ENCODE measurements around the gene FNDC3A.
"Not testable (repeated sequence)": the region's sequence is repeated elsewhere in the genome, so short reads cannot be mapped to it uniquely, and the experiment has no call there.

FNDC3A gene

DNA sequence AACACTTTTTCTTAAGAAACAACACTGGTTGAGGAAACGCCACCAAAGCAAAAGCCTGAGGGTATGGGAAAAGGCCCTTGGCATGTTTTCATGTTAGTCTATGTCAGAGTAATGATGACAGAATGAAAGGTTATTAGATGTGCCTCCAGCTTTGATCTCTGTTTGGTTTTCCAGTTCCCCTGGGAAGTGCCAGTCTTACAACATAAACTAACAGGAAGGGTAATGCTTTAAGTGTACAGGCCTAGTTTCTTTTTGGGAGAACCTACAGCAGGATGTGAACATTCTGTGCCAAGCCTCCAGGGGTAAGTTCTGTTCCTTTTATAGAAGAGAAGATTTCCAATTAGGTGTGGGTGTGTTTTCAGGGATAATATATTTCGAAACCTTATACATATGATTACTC, 121.7 kb downstream of the FNDC3A start:
- DNase-seq (ENCODE audit: low spot score), result no peak

DNA sequence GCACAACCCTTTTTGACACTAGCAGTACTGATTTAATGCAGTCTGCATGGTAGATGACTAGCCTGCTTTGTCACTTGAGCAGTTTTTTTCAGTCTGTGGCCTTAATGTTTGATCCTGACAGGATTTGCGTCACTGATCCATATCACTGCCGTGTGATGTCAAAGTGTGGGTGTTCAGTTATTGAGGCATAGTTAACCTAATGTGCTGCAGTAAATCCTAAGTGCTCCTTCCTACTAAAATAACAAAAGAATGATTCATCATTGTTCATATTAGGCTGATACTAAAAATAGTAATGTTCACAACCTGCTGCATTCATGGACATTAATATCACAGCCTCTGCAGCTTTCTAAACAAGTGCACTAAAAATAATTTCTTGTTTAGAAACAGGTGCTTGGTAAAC, 122.5 kb downstream of the FNDC3A start:
- DNase-seq (ENCODE audit: low spot score), result peak; percentile 32

DNA sequence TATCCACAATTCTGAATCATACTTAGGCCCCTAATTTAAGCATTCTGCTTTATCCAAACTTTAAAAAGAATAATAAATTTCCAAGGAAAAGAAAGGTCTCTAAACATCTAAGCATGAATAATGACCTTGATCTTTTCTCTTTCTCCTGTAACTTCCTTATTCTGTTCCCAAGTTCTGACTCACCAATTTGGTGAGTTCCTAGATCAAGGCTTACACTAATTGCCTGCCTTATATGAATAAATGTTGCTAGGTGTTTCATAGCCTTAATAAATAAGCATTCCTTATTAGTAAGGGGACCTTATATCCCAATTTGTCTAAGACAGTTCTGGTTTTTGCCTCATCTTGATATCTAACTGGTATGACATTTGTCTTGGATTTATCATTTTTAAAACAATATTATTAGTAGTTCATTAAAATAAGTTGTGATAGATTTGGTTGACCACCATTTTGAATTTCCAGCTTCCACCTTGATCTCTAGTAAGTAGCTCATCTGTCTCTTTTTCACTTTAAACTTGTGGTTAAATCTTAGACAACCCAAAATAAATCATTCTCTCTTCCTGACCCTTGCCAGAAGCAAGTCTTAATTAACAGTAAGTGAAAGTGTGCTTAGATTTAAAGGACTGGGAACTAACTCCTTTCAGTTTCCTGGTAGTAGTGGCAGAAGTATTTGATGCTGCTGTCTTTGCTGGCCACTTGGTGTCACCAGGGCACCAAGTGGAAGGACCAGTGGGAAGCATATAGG, 123.2 kb downstream of the FNDC3A start:
- no peak for DNase-seq (ENCODE audit: low spot score)

DNA sequence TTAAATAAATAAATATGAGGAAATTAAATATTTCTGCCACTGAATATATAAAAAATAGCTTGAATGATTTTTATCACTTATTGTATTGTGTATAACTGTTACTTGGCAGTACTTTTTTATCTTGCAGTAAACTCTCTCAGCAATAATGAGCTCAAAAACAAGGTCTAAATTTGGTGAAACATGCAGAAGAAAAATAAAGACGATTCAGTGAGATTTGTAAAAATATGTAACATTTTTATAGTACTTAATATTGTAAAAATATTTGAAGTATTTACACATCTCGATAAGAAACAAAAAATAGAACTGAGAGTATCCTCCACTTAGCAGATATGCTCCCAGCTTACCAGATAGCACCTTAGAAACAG, 123.8 kb downstream of the FNDC3A start:
- no peak for DNase-seq (ENCODE audit: low spot score)

DNA sequence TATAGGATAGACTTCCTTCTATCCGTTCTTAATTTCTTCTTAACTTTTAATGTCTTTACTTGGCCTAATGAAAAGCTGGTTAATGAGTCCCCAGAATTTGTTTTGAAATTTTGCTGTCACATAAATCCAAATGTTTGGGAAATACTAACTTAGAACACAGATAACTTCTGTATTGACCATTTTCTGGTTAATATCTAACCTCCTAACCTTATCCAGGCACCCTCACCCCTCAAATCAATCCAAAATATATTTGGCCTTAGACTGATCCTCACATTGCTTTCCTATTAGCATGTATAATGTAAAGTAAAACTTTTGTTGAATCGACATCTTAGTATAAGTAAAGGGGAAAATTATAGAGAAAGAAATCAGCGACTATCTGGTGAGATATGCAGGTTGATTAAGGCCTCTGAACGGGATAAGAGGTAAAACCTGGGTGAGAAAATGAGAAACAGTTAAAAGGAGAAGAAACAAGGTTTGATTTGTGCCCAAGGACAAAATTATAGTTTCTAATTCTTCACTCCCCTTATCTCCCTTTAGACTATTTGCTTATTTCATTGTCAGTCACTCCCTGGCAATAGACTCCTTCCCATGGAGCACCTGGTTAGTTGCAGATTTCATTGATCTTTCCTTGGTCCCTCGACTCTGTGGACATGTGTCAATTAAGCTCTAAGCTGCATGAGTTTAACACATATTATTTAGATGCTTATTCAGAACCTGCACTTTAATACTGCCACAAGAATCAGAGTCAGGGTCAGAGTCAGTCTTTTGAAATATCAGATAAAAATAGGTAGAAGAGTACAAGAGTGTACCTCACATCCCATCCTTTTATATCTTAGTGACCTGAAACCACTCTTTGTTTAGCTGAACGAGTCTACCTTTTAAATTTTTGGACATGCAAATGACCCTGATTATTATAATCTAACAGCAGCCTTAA, 125.2 kb downstream of the FNDC3A start:
- no peak for DNase-seq (ENCODE audit: low spot score)

DNA sequence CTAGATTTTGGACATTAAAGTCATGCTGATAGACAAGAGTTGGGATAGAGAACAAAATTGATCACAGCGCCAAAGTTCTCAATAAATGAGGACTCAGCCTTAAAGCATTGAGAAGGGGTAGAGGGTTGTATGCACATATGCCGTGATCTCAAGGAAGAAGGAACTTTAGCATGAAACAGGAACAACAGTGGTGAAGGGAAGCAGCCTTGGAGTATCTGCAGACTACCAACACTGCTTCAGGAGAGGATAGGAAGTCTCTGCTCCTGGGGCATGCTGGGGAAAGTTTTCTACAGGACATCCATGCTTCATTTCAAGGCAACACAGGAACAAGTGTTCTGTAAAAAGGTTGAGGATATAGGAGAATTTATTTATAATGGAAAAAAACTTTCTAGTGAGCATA, 132.5 kb downstream of the FNDC3A start:
- no peak for DNase-seq (ENCODE audit: low spot score)

DNA sequence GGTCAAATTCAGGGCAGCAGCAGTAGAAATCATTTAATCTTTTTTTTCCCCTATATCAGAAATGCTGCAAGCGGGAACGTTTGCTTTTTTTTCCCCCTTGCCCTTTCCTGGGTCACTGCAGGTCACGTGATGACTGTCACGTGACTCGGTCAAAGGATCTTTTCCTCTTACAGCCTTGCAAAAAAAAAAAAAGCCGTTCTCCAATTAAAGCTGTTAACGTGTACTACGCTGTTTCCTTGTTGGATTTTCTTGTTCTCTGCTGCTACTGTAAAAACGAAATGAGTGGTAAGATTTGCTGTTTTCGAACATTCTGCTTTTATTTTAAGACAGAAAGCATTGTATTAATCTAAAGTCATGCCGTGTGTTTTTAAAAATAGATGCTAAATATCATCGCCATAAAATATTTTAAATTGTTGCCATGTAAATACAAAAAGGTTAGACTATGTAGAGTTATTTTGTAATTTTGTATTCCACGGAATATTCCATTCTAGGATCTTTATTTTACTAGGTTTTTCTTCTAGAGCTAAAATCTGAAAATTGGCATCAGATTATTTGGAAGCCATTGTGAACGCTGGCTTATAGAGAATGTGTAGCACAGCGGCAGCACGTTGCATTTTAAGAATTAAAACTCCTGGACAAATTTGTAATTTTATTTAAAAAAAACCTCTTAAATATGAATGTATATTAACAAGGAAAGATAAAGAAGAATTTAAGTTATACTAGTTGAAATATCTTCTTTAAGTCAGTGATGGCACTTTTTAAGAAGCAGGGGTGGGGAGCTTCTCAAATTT, 134.6 kb downstream of the FNDC3A start:
- DNase-seq (ENCODE audit: low spot score), result peak; percentile 86

DNA sequence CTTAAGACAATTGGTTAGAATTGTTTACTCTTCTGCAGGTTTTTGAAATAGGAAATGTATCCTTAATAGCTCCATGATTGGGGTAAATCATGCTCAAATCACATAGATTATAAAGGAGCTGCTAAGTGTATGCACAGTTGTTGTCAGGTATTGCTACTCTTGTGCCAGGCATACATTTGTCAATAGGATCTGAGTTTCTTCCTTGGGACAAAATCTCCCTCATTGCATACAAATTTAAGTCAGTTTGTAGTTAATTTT, 135.1 kb downstream of the FNDC3A start:
- no peak for DNase-seq (ENCODE audit: low spot score)

DNA sequence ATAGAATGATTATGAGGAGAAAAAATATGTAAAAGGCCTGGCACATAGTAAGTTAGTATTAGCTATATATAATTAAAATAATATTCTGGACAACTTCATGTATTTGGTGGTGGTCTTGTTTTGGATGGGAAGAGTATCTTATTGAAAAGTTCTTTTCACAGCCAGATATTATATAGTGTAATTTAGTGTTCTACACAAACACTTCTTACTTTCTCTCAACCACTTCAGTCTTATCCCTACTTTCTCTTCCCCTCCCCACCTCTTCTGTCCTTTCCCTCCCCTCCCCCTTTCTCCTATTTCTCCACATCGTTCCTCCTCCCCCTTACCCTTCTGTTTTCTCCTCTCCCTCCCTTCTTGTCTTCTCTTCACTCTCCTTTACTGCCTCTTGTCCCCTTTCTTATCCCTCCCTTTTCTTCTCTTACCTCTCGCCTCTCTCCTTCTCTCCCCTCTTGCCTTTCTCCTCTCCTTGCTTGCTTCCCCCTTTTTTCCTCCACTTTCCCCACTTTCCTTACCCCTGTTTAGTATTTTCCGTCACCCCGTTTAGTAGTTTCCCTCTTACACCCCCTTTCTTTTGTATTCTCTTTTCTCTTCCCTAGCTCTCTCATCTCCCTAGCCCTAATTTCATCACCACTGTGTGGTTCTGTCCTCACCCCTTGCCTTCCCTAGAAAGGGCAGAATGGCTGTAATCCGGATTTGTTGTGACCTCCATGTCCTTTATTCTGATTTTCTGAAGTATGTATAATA, 137.2 kb downstream of the FNDC3A start:
- no peak for DNase-seq (ENCODE audit: low spot score)

DNA sequence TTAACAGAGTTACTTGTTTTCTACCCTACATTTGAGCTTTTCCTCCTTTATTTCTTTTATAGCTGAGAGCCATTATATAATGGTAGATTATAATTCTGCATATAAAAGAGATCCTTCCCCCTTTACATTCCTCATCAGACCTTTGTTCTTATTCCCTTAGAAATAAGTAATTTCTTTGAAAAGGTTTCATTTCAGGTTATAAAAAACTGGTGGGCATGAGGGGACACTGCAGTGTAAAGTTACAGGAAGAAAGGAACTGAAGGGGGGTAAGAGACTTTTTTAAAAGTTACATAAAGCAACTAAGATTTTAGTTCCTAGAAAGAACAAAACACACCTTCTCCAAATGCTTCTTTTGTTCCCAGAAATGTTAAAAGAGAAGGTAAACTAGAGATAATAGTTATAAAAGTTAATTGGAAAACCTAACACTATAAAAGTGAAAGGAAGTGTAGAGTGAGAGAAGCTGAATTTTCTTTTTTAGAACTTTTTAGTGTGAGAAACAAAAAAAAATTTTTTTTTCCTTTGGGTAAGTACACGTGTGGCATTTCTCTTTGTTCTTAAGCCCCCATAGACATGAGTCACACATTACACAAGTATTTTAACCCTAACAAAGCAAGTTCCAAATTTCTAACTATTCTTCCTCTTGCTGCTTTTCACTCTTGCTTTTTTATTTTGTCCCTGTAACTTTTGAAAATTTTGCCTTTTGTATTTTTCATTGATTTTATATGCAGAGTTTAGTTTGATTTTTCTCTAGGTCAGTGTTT, 138.0 kb downstream of the FNDC3A start:
- peak; percentile 51 for DNase-seq (ENCODE audit: low spot score)

DNA sequence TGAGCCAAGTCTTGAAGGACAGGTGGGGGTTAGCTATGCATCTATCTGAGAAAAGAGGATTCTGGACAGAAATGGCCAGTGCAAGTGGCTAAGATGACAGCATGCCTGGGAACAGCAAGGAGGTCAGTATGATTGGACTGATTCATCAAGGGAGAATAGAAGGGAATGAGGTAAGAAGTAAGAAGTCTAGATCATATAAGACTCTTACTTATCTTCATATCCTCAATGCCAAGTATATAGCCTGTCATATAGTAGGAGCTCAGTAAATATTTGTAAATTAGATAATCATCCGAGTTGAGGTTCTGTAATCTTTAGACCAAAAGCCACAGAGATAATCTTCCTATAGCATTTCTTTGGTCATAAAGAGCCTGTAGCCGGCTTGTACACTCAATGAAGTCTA, 141.2 kb downstream of the FNDC3A start:
- DNase-seq (ENCODE audit: low spot score), result no peak

DNA sequence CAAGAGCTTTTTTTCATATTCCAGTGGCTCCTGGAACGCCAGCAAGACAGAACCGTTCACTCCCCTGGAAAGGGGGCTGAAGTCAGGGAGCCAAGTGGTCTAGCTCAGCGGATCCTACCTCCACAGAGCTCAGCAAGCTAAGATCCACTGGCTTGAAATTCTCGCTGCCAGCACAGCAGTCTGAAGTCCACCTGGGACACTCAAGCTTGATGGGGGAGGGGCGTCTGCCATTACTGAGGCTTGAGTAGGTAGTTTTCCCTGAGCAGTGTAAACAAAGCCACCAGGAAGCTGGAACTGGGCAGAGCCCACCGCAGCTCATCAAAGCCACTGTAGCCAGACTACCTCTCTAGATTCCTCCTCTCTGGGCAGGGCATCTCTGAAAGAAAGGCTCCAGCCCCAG, 142.7 kb downstream of the FNDC3A start:
- not testable (repeated sequence) for DNase-seq (ENCODE audit: low spot score)

DNA sequence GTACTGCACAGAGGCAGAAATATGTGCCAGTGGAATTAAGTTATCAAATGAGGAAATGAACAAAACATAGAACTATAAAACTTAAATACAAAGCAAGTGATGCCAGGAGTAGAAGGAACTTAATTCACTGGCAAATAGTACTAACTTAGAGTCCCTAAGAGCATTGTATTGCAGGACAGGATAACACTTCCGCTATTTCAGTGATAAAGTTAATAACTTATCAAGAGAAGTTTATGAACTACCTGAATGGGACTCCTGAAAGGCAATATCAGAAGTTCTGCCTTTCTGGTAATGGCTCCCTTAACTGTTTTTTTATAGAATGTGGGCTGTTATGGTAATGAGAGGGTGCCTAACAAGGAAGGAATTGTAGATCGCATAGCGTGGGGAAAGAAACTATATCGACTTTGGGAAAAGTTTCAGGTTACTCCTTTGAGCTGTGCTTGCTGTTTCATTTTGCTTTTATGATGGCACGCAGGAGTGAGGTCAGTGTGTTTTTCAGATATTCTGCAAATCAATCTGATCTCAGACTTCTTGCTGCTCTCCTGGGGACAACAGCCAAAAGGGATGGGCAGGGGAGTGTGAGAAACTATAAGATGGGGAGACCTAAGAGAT, 149.1 kb downstream of the FNDC3A start:
- DNase-seq (ENCODE audit: low spot score), result no peak

DNA sequence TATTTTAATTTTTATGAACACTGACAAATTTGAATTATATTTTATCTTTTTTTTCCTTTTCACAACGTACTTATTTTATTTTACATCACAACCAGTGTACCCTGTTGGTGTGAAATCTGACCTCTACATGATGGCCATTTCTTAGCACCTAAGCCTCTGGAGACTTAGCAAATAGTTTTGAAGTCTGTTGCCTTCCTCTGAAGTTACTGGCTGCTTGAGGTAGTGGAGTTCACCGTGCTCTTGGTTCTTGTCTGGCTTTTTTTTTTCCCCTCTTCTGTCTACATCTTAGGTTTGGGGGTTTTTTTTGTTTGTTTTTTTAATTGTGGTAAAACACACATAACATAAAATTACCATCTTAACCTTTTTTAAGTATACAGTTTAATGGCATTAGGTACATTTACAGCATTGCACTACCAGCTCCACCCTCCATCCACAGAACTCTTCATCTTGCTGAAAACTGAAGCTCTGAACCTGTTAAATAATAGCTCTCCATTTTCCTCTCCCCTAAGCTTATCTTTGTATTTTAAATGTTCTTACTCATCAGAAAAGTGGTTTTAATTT, 150.3 kb downstream of the FNDC3A start:
- DNase-seq (ENCODE audit: low spot score), result no peak

DNA sequence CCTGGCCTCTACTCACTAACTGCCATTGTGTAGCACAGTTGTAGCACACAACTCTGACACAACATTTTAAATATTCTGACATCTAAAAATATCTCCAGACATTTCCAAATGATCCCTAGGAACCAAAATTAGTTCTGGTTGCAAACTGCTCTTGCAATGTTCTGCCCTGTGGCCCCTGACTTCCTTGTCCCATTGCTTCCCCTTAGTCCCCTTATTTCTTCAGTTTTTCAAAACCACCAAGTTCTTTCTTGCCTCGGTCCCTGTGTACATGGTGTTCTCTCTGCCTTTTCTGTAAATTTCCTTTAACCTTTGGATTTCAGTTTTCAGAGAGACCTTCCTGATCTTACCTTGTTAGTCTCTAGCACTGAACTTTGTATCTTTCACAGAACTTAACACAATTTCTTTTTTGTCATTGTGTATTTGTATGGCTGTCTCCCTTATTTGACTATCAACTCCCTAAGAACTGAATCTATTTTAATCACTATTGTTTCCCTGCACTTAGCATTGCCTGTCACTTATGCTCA, 156.8 kb downstream of the FNDC3A start:
- DNase-seq (ENCODE audit: low spot score), result no peak

DNA sequence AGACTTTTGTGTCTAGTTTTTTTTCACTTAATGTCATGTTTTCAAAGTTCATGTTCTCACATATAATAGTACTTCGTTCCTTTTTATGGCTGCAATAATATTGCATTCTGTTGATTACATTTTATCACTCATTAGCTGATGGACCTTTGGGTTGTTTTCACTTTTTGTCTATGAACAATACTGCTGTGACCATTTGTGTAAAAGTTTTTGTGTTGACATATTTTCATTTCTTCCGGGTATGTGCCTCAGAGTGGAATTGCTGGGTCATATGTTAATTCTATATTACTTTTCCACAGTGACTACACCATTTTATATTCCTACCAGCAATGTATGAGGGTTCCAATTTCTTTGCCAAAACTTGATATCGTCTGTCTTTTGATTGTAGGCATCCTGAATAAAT, 158.6 kb downstream of the FNDC3A start:
- DNase-seq (ENCODE audit: low spot score), result no peak

DNA sequence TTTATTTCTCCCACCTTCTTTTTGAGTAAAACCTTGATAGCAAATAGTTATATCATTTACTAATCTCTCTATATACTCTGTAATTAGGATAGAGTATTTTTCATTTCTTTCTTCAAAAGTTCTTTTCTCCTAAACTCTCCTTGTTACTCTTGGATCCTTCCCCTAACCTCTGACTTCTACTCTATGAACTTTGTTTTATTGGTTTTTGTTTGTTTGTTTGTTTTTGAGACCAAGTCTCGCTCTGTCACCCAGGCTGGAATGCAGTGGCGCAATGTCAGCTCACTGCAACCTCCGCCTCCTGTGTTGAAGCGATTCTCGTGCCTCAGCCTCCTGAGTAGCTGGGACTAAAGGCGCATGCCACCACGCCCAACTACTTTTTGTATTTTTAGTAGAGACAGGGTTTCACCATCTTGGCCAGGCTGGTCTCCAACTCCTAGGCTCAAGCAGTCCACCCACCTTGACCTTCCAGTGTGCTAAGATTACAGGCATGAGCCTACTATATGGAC, 161.5 kb downstream of the FNDC3A start:
- not testable (repeated sequence) for DNase-seq (ENCODE audit: low spot score)

DNA sequence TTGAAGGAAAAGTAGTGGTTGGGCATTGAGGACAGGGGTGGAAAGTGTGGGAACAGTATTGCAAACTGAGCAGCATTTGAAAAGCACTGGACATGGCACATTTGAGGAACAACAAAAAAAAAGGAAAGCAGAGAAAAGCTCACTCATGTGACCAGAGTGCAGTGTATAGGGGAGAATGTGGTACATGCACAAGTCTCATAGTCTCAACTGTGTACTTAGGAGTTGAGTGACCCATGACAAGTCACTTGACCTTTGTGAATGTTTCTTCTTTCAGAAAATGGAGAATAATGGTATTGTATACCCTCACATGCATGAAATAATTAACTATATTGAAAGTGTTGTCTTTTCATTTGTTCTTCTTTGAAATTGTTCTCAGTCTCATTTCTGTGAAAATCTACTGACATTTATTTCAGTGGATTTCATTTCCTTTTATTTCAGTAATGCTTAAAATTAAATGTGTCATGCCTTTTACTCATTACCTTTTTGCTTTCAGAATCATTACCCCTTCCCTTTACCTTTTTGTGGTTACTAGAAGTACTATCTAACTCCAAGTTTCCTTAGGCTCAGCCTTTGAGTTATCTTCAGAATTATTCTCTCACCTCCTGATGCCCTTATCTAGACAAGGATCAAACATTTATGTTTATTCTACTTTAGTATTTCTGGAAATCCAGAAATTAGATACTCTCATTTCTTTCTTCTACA, 165.3 kb downstream of the FNDC3A start:
- DNase-seq (ENCODE audit: low spot score), result no peak

DNA sequence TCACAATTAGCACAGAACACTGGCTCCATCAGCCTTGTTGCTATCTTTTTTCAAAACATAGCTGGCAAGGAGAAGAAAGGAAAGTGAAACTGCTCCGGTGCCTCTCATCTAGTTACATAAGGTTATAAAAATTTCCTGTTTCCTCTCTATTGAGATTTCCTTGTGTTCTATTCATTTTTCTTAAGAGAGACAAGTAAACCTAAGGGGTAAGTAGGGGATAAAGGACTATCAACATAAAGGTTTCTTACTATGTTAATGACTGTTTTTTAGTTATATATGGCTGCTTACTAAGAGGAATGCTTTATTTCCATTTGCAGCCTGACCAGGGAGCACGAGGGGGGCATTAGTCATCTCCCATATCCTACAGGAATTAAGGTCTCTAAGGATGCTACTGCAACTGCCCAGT, 171.2 kb downstream of the FNDC3A start:
- DNase-seq (ENCODE audit: low spot score), result peak; percentile 16

DNA sequence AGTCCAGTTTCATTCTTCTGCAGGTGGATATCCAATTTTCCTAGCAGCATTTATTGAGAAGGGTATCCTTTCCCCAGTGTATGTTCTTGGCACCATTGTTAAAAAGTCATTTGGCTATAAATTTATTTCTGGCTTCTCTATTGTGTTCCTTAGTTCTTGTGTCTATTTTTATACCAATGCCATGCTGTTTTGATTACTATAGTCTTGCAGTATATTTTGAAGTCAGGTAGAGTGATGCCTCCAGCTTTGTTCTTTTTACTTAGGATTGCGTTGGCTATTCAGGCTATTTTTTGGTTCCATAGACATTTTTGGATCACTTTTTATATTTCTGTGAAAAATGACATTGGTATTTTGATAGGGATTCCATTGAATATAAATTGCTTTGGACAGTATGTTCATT, 172.7 kb downstream of the FNDC3A start:
- no peak for DNase-seq (ENCODE audit: low spot score)
